ENCODE data around the gene EID2B.

Gene EID2B

GRCh38 chr19:39514840-39515550 is 17.7 kb downstream of the EID2B start, which contains the start of gene SELENOV (continued):
- TF ChIP-seq ZNF843 (tag by site-specific recombination; IDR thresholded peaks at IDR 0.05), result no peak
- no peak for TF ChIP-seq ZNF639 (tag by site-specific recombination; IDR thresholded peaks at IDR 0.05)
- TF ChIP-seq, protein P1, sequence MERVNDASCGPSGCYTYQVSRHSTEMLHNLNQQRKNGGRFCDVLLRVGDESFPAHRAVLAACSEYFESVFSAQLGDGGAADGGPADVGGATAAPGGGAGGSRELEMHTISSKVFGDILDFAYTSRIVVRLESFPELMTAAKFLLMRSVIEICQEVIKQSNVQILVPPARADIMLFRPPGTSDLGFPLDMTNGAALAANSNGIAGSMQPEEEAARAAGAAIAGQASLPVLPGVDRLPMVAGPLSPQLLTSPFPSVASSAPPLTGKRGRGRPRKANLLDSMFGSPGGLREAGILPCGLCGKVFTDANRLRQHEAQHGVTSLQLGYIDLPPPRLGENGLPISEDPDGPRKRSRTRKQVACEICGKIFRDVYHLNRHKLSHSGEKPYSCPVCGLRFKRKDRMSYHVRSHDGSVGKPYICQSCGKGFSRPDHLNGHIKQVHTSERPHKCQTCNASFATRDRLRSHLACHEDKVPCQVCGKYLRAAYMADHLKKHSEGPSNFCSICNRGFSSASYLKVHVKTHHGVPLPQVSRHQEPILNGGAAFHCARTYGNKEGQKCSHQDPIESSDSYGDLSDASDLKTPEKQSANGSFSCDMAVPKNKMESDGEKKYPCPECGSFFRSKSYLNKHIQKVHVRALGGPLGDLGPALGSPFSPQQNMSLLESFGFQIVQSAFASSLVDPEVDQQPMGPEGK (tag by site-specific recombination; IDR thresholded peaks at IDR 0.05), result peak; percentile 63
- no peak for TF ChIP-seq MZF1 (tag by site-specific recombination; IDR thresholded peaks at IDR 0.05; ENCODE audit: borderline replicate concordance)
- TF ChIP-seq ZNF239 (tag by site-specific recombination; IDR thresholded peaks at IDR 0.05), result no peak
- TF ChIP-seq ZNF211 (tag by site-specific recombination; IDR thresholded peaks at IDR 0.05; ENCODE audit: low read depth), result no peak
- TF ChIP-seq KLF7 (tag by site-specific recombination; IDR thresholded peaks at IDR 0.05; ENCODE audit: borderline replicate concordance), result no peak
- TF ChIP-seq TRIM28 (IDR thresholded peaks at IDR 0.05; ENCODE audit: borderline replicate concordance, low read length), result no peak
- TF ChIP-seq CTCF (tag by site-specific recombination; IDR thresholded peaks at IDR 0.05), result peak; percentile 79
- TF ChIP-seq, protein P2, sequence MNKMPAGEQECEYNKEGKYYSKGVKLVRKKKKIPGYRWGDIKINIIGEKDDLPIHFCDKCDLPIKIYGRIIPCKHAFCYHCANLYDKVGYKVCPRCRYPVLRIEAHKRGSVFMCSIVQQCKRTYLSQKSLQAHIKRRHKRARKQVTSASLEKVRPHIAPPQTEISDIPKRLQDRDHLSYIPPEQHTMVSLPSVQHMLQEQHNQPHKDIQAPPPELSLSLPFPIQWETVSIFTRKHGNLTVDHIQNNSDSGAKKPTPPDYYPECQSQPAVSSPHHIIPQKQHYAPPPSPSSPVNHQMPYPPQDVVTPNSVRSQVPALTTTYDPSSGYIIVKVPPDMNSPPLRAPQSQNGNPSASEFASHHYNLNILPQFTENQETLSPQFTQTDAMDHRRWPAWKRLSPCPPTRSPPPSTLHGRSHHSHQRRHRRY (tag by site-specific recombination; IDR thresholded peaks at IDR 0.05), result 0 out of 2 replicates have a peak, but pooled peaks have one; percentile 23
- no peak for TF ChIP-seq ZNF670 (tag by site-specific recombination; IDR thresholded peaks at IDR 0.05; ENCODE audit: low read depth)
- no peak; the same call in 1 of the 2 replicates for TF ChIP-seq ZNF768 (tag by site-specific recombination; IDR thresholded peaks at IDR 0.05)
- TF ChIP-seq, protein P3, sequence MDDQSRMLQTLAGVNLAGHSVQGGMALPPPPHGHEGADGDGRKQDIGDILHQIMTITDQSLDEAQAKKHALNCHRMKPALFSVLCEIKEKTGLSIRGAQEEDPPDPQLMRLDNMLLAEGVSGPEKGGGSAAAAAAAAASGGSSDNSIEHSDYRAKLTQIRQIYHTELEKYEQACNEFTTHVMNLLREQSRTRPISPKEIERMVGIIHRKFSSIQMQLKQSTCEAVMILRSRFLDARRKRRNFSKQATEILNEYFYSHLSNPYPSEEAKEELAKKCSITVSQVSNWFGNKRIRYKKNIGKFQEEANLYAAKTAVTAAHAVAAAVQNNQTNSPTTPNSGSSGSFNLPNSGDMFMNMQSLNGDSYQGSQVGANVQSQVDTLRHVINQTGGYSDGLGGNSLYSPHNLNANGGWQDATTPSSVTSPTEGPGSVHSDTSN (CRISPR knock-in tag; IDR thresholded peaks at IDR 0.05), result no peak
- peak; percentile 98 for TF ChIP-seq ZNF600 (tag by site-specific recombination; IDR thresholded peaks at IDR 0.05)
- TF ChIP-seq ZSCAN30 (tag by site-specific recombination; IDR thresholded peaks at IDR 0.05), result no peak; the same call in 1 of the 2 replicates
- no peak for TF ChIP-seq ZNF623 (tag by site-specific recombination; IDR thresholded peaks at IDR 0.05)
- no peak for TF ChIP-seq ZNF169 (tag by site-specific recombination; IDR thresholded peaks at IDR 0.05)
- no peak for TF ChIP-seq ZNF274 (IDR thresholded peaks at IDR 0.05; ENCODE audit: low read length)
- TF ChIP-seq ZNF274 (tag by site-specific recombination; IDR thresholded peaks at IDR 0.05; ENCODE audit: borderline replicate concordance), result no peak
- TF ChIP-seq ZXDB (tag by site-specific recombination; IDR thresholded peaks at IDR 0.05), result peak; percentile 28; the same call in 1 of the 2 replicates
- no peak for TF ChIP-seq OSR2 (tag by site-specific recombination; IDR thresholded peaks at IDR 0.05)
- peak; percentile 53; the same call in 1 of the 2 replicates for TF ChIP-seq ZNF202 (tag by site-specific recombination; IDR thresholded peaks at IDR 0.05; ENCODE audit: borderline replicate concordance)
- no peak for TF ChIP-seq SALL2 (tag by site-specific recombination; IDR thresholded peaks at IDR 0.05; ENCODE audit: borderline replicate concordance)
- no peak for TF ChIP-seq ZNF350 (tag by site-specific recombination; IDR thresholded peaks at IDR 0.05)
- no peak for TF ChIP-seq ZNF624 (tag by site-specific recombination; IDR thresholded peaks at IDR 0.05)
- no peak for TF ChIP-seq ZNF184 (tag by site-specific recombination; IDR thresholded peaks at IDR 0.05)
- no peak for TF ChIP-seq ZNF37A (tag by site-specific recombination; IDR thresholded peaks at IDR 0.05)
- TF ChIP-seq HOXD13 (CRISPR knock-in tag; IDR thresholded peaks at IDR 0.05; ENCODE audit: borderline replicate concordance), result no peak
- TF ChIP-seq ZBTB7A (tag by site-specific recombination; IDR thresholded peaks at IDR 0.05; ENCODE audit: low read depth), result peak; percentile 35; the same call in 1 of the 2 replicates
- no peak for TF ChIP-seq ZNF19 (tag by site-specific recombination; IDR thresholded peaks at IDR 0.05; ENCODE audit: low read depth)
- TF ChIP-seq ZNF558 (tag by site-specific recombination; IDR thresholded peaks at IDR 0.05), result no peak
- 0 out of 2 replicates have a peak, but pooled peaks have one; percentile 35 for TF ChIP-seq ZFP69B (tag by site-specific recombination; IDR thresholded peaks at IDR 0.05)
- TF ChIP-seq ZBTB8A (tag by site-specific recombination; IDR thresholded peaks at IDR 0.05), result no peak
- no peak for TF ChIP-seq ZNF404 (tag by site-specific recombination; IDR thresholded peaks at IDR 0.05)
